HG03571 (cell line): ENCODE results near the gene SLC41A2.
"Not testable (repeated sequence)": the region's sequence is repeated elsewhere in the genome, so short reads cannot be mapped to it uniquely, and the experiment has no call there.

Source experiments
- ATAC-seq: cut with Tn5 transposase; IDR thresholded peaks from one replicate; pipeline ENCODE4 v1.9.1; 2021; ENCODE audit not compliant: unreplicated experiment

The SLC41A2 gene

GRCh38 chr12:104964856-104965205 is 6.7 kb upstream of the SLC41A2 start:
- no peak for ATAC-seq

DNA sequence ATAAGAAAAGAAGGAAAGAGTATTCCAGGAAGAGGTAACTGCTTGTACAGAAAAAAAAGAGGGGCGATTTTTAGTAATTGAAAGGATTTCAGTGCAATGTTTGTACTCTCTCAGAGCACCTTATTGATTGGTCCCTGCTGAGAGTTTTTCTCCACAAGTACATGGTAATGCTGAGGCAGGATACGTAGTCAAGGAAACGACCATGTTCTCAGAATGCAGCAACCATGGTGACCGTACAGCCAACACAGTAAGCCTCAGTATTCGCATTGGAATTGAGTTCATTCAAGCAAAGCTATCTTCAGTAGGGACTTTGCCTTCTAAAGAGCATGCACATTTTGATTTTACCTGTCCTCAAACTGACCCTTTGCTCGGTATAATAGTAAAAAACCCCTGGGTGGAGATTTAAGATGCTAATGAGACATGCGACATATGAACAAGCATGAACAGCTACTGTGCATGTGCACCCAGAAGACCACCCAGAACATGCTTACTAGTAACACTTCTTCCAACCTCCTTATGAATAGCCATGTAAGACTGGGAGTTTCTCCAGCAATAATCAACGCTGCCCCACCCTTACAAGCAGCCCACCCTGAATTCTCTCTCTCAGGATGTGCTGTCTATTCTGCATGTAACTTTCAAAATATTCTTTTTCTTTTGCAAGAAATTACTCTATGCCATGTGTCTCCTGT is 6.2 kb upstream of the SLC41A2 start:
- ATAC-seq = no peak

DNA sequence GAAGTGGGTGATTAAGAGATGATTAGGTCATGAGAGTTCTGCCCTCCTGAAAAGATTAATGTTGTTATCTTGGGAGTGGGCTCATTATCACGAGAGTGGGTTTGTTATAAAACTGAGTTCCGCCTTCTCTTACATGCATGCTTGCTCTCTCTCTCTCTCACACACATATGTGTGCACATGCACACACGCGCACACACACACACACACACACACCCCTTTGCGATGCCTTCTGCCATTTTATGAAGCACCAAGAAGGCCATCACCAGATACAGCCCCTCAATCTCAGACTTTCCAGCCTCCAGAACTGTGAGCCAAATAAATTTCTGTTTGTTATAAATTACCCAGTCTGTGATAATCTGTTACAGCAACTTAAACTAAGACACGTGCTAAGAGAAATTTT is 5.7 kb upstream of the SLC41A2 start:
- ATAC-seq = no peak

DNA sequence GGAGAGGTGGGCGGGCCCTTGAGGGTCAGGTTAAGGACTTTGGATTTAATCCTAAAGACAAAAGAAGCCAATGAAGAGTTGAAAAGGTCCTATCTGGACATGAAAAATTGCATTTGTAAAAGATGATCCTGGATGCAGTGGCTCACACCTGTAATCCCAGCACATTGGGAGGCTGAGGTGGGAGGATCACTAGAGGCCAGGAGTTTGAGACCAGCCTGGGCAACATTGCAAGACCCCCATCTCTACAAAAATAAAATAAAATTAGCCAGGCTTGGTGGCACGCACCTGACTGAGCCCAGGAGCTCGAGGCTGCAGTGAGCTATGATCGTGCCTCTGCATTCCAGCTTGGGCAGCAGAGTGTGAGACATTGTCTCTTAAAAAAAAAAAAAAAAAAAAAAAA is 2.4 kb upstream of the SLC41A2 start:
- ATAC-seq = no peak

GRCh38 chr12:104959335-104959841 is 1.3 kb upstream of the SLC41A2 start:
- no peak for ATAC-seq

DNA sequence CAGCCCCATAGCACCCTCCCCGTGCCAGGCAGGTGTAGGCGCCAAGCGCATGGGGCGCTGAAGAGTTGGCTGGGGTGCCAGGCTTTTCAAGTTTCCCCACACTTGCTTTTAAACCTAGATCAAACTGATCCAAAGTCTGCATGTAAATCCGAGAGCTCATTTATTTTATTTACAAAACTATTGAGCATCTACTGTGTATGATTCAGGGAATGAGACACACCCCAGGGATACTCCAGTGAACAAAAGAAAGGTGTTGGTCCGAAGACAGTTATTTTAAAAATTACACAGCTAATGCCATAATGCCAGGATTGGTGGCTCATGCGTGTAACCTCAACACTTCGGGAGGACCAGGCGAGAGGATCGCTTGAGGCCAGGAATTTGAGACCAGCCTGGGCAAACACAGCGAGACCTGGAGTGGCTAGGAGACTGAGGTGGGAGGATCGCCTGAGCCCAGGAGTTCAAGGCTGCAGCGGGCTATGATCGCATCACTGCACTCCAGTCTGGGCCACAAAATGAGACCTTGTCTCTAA is 780 bp upstream of the SLC41A2 start:
- ATAC-seq = no peak

GRCh38 chr12:104957719-104958000 is 430 bp downstream of the SLC41A2 start:
- ATAC-seq = peak; percentile 33

GRCh38 chr12:104956870-104957718 is 996 bp downstream of the SLC41A2 start:
- ATAC-seq = no peak

GRCh38 chr12:104955703-104956102 is 2.4 kb downstream of the SLC41A2 start:
- no peak for ATAC-seq

GRCh38 chr12:104953323-104953722 is 4.8 kb downstream of the SLC41A2 start:
- no peak for ATAC-seq

DNA sequence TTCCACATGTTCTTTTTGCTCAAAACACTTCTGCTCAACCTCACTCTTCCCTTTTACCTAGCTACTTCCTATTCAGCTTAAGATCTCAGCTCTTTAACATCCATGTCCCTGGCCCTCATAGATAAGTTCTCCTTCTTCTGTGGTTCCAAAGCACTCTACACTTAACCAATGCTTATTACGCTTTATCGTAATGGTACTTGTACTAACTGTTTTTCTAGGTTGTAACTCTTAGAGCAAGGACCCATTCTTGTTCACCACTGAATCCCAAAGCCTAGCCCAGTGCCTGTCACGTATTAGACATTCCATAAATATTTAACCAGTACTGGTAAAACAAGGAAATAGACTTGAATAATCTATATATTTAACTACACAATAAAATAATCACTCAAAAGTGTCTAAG is 5.3 kb downstream of the SLC41A2 start:
- ATAC-seq = no peak

- ATAC-seq = no peak
These were observed 6.2 kb downstream of the SLC41A2 start for GRCh38 chr12:104951759-104952509.

DNA sequence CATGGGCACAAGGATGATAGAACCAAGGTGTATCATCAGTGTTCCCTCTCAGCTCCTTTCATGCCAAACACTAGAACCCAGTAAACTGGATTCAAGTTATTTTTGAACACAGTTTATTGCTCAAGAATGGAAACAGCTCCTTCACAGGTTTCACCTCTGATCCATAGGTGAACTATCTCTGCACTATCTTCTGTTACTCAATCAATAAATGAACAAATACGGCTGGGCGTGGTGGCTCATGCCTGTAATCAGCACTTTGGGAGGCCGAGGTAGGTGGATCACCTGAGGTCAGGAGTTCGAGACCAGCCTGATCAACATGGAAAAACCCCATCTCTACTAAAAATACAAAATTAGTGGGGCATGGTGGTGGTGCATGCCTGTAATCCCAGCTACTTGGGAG is 9.4 kb downstream of the SLC41A2 start:
- not testable (repeated sequence) for ATAC-seq

DNA sequence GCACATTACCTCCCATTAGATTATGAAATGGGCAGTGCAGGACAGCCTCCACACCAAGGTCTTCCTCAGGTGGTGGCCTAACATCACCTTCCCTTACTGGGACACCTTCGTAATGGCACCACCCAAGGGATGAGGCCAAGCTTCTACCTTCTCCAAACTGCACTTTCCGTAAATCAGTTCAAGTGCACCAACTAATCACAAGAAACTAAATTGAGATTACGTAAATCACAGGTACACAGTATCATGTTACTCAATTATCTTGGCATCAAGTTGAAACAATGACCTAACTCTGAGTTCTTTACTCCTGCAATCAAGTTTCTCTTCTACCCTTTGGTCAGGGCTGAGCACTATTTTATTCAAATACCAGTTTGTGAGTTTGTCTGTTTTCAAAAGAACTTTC is 13.8 kb downstream of the SLC41A2 start:
- no peak for ATAC-seq

DNA sequence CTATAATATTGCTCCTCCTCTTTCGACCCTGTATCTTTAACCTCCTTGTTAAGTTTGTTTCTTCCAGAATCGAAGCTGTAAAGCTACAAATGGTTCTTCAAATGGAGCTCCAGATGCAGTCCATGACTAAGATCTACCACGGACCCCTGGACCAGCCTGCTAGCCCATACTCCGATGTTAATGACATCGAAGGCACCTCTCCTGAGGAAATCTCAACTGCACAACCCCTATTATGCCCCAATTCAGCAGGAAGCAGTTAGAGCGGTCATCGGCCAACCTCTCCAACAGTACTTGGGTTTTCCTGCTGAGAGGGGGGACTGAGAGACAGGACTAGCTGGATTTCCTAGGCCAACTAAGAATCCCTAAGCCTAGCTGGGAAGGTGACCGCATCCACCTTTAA is 14.7 kb downstream of the SLC41A2 start:
- ATAC-seq = not testable (repeated sequence)

DNA sequence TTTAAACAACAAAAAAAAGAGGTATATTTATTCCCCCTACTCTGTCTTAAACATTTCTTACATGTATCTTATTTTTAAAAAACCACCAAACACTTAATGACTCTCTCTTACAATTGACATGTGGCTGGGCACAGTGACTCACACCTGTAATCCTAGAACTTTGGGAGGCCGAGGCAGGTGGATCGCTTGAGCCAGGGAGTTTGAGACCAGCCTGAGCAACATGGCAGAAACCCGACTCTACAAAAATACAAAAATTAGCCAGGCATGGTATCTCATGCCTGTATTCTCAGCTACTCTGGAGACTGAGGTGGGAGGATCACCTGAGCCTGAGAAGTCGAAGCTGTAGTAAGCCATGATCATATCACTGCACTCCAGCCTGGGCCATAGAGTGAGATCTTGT is 16.0 kb downstream of the SLC41A2 start:
- no peak for ATAC-seq

- no peak for ATAC-seq
These were observed 16.6 kb downstream of the SLC41A2 start for GRCh38 chr12:104941454-104941853.

GRCh38 chr12:104939089-104939488 is 19.0 kb downstream of the SLC41A2 start:
- no peak for ATAC-seq

- ATAC-seq = no peak
These were observed 19.7 kb downstream of the SLC41A2 start for GRCh38 chr12:104938371-104938770.

DNA sequence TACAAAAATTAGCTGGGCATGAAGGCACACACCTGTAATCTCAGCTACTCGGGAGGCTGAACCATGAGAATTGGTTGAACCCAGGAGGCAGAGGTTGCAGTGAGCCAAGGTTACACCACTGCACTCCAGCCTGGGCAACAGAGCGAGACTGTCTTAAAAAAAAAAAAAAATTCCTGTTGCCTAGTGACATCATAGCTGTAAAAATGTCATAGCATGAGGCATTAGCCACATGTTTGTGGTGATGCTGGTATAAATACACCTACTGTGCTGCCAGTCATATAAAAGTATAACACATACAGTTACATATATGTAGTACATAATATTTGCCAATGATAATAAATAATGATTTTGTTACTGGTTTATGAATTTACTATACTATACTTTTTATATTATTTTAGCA is 22.2 kb downstream of the SLC41A2 start:
- no peak for ATAC-seq

GRCh38 chr12:104933778-104934177 is 24.3 kb downstream of the SLC41A2 start:
- ATAC-seq = no peak

GRCh38 chr12:104933128-104933527 is 25.0 kb downstream of the SLC41A2 start:
- ATAC-seq = no peak
